CD8-positive, alpha-beta memory T cell (primary cell): ENCODE results near the gene SYTL5. TPM values are rescaled to one million over a fixed set of nuclear protein-coding genes. Genes with fewer than 3 reads are reported as not detected.

ENCODE experiments used
- CTCF ChIA-PET: fragments of 350-600 bp; sonication (Branson Sonifier 250); formaldehyde crosslinking; loops from one replicate; lab custom pipeline; 2021; ENCODE audit warnings: antibody characterized with exemption; lab: Charles Lee
- POLR2A ChIA-PET: fragments of 350-600 bp; sonication (Branson Sonifier 250); formaldehyde crosslinking; loops from one replicate; lab custom pipeline; 2021; ENCODE audit warnings: antibody characterized with exemption; lab: Charles Lee
- DNase-seq, 5 donors: peaks; one replicate each; pipeline versions ENCODE4 v3.0.0 to v3.0.0-alpha.2; 2020 to 2022; ENCODE audit warnings: mixed read lengths in 1 of 5
- H3K27ac ChIP-seq: one replicate; pipeline ENCODE4 v1.7.0; 2013; ENCODE audit warnings: low read depth, mild to moderate bottlenecking, low read length, moderate library complexity
- H3K27me3 ChIP-seq: 2 replicates; pipeline ENCODE4 v1.7.0; 2013; ENCODE audit warnings: low read length, mild to moderate bottlenecking; ENCODE audit not compliant: insufficient read depth, poor library complexity, severe bottlenecking
- H3K36me3 ChIP-seq: 2 replicates; pipeline ENCODE4 v1.7.0; 2013; ENCODE audit warnings: mild to moderate bottlenecking, low read length, moderate library complexity; ENCODE audit not compliant: insufficient read depth
- H3K4me1 ChIP-seq: 2 replicates; pipeline ENCODE4 v1.7.0; 2013; ENCODE audit warnings: mild to moderate bottlenecking, low read length, moderate library complexity; ENCODE audit not compliant: insufficient read depth
- H3K4me3 ChIP-seq: 2 replicates; pipeline ENCODE4 v1.7.0; 2013; ENCODE audit warnings: mild to moderate bottlenecking, low read length
- H3K9me3 ChIP-seq: 2 replicates; pipeline ENCODE4 v1.7.0; 2013; ENCODE audit warnings: mild to moderate bottlenecking, low read length
- H3K27ac Mint-ChIP-seq, 8 donors: one replicate each; pipeline ENCODE4 v1.8.0; 2020 to 2021; ENCODE audit warnings: mixed read lengths in 8 of 8, mild to moderate bottlenecking in 6 of 8, inconsistent platforms in 3 of 8, moderate library complexity in 3 of 8
- H3K27me3 Mint-ChIP-seq, 2 donors: one replicate each; pipeline ENCODE4 v1.8.0; 2020 to 2021; ENCODE audit warnings: mixed read lengths in 2 of 2, mild to moderate bottlenecking in 1 of 2, moderate library complexity in 1 of 2
- H3K36me3 Mint-ChIP-seq, 3 donors: one replicate each; pipeline ENCODE4 v1.8.0; 2020 to 2021; ENCODE audit warnings: mixed read lengths in 3 of 3, inconsistent platforms in 1 of 3, mild to moderate bottlenecking in 1 of 3
- H3K4me1 Mint-ChIP-seq, 3 donors: one replicate each; pipeline ENCODE4 v1.8.0; 2020 to 2021; ENCODE audit warnings: mixed read lengths in 3 of 3, inconsistent platforms in 1 of 3, mild to moderate bottlenecking in 1 of 3
- H3K4me3 Mint-ChIP-seq, 7 donors: one replicate each; pipeline ENCODE4 v1.8.0; 2020 to 2021; ENCODE audit warnings: mixed read lengths in 7 of 7, mild to moderate bottlenecking in 6 of 7, moderate library complexity in 4 of 7, inconsistent platforms in 2 of 7
- H3K9me3 Mint-ChIP-seq, 5 donors: one replicate each; pipeline ENCODE4 v1.8.0; 2020 to 2022; ENCODE audit warnings: mixed read lengths in 5 of 5, mild to moderate bottlenecking in 3 of 5, moderate library complexity in 2 of 5, inconsistent platforms in 1 of 5
- polyA plus RNA-seq: library from polyadenylated mRNA; unstranded; fragments of 300-500 nt; fragmentation: Illumina TruSeq; gene quantifications from one replicate; pipeline ENCODE4 v1.2.3, GENCODE V29; 2021
- total RNA-seq, 2 experiments: library from RNA; stranded (reverse); gene quantifications; one replicate each; pipeline ENCODE4 v1.2.3, GENCODE V29; 2021

SYTL5 gene
- total and polyA plus RNA-seq, 3 experiments from 2014 or later, result not detected

DNA sequence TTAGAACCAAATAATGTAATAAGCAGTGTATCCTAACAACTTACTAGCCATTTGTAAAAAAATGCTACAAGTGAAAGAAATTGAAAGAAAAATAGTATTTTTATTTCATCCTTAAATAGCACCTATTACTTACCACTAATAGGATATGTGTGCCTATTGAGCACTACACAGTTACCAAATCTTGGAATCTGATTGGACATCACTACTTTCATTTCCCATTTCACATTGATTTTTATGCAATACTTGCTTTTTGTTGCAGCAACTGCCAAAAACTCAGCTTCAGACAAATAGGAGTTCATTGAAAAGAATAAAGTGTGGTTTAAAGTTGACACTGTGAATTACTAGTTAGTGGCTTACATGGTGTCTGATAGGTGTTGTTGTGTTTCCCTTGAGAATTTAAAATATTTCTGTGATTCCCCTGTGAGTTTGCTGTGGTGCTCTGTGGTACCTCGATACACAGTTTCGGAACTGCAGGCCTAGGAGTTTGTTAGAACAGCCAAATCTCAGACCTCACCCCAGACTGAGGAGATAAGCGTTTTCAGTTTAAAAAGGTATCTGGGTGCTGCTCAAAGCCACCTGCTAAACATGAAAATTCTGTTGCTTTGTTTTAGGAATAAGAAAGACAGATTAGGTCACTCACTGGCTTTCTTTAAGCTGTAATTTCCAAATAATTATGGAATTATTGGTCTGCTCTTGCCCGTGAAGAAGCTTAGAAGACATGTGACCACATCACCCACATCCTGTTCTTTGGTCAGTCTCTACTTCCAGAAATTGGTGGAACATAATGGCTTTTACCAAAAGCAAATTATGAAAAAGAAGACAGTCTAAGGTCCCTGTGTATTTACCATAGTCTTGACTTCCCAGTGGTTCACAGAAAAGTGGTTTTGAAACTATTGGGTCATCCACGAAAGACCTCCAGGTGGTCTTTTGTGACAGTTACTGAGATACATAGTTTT lies 97.8 kb downstream of the SYTL5 start:
- Histone ChIP-seq H3K4me3 (no peak overlapping the region), H3K27me3 (no peaks in the 10 kb centered on the region), H3K27ac (no peak overlapping the region), H3K9me3 (no peaks in the 10 kb centered on the region), H3K36me3 (no peaks in the 10 kb centered on the region), H3K4me1 (no peaks in the 10 kb centered on the region)
- ChIA-PET POLR2A (no interaction called here), CTCF (no interaction called here)
- no peak for DNase-seq
- Mint-ChIP-seq H3K9me3 (peaks cover 0 to 13% (median 9%) of the 10 kb centered on the region in 5 donors), H3K36me3 (no peaks in the 10 kb centered on the region), H3K27me3 (peaks cover 0 to 5% of the 10 kb centered on the region in 2 donors), H3K4me1 (peaks cover 0 to 7% (median 0%) of the 10 kb centered on the region in 3 donors), H3K27ac (peak overlapping the region in 2 of 8 donors; percentile 17 to 87), H3K4me3 (peak overlapping the region in 1 of 7 donors; percentile 20)

DNA sequence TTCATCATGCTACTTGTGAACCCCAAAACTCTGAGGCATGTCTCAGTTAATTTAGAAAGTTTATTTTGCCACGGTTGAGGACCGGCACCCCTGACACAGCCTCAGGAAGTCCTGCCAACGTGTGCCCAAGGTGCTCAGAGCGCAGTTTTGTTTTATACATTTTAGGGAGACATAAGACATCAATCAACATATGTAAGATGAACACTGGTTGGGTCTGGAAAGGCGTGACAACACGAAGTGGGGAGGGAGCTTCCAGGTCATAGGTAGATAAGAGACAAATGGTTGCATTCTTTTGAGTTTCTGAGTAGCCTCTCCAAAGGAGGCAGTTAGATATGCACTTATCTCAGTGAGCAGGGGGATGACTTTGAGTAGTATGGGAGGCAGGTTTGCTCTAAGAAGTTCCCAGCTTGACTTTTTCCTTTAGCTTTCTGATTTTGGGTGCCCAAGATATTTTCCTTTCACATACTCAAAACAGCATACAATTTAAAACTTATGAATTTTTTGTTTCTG lies 98.9 kb downstream of the SYTL5 start:
- H3K36me3 Mint-ChIP-seq, result no peaks in the 10 kb centered on the region

DNA sequence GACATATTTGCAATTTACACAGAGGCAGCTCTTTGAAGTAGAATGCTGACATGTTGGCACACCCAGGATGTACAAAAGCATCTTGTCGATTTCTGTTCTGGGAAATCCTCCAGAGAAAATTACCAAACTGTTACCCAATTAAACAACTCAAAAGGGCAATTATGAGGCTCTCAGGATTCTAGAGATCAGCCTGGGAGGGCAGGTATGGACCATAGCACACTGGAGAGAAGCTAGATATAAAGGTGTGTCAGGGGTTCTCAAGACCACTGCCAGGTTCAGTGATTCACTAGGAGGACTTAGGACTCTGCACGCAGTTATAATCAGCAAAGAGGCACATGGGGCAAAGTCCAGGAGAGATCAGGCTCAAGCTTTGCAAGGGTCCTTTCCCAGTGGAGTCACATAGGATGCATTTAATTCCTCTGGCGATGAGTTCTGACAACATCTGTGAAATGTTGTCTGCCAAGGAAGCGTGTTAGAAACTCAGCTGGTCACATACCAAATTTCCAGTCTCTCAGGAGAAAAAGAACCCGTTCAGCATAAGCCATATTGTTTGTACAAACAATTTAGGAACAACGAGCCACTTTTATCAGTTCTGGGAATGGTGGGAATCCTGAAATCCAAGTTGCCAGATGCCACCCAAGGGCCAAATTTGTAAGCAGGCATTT lies 100.8 kb downstream of the SYTL5 start:
- H3K4me3 Mint-ChIP-seq, result no peak overlapping the region
- H3K4me1 Mint-ChIP-seq, result peaks cover 0 to 7% (median 0%) of the 10 kb centered on the region in 3 donors
- Histone ChIP-seq H3K36me3 (no peaks in the 10 kb centered on the region), H3K4me1 (no peaks in the 10 kb centered on the region), H3K9me3 (no peaks in the 10 kb centered on the region), H3K4me3 (no peak overlapping the region), H3K27me3 (no peaks in the 10 kb centered on the region), H3K27ac (no peak overlapping the region)
- H3K9me3 Mint-ChIP-seq, result no peaks in the 10 kb centered on the region
- no peak for DNase-seq
- H3K27ac Mint-ChIP-seq, result no peak overlapping the region
- ChIA-PET POLR2A (no interaction called here), CTCF (no interaction called here)
- H3K27me3 Mint-ChIP-seq, result peaks cover 0 to 7% of the 10 kb centered on the region in 2 donors
- H3K36me3 Mint-ChIP-seq, result no peaks in the 10 kb centered on the region

More for the DNA sequence above, 98.9 kb downstream of the SYTL5 start:
- DNase-seq, result no peak
- Mint-ChIP-seq H3K27ac (no peak overlapping the region), H3K9me3 (peaks cover 0 to 5% (median 4%) of the 10 kb centered on the region in 5 donors), H3K27me3 (peaks cover 0 to 7% of the 10 kb centered on the region in 2 donors), H3K4me1 (peaks cover 0 to 7% (median 0%) of the 10 kb centered on the region in 3 donors), H3K4me3 (no peak overlapping the region)
- CTCF ChIA-PET, result no interaction called here
- H3K4me1 ChIP-seq, result no peaks in the 10 kb centered on the region
- H3K27ac ChIP-seq, result no peak overlapping the region
- no peaks in the 10 kb centered on the region for H3K27me3 ChIP-seq
- H3K9me3 ChIP-seq, result no peaks in the 10 kb centered on the region
- no peak overlapping the region for H3K4me3 ChIP-seq
- POLR2A ChIA-PET, result no interaction called here
- no peaks in the 10 kb centered on the region for H3K36me3 ChIP-seq

DNA sequence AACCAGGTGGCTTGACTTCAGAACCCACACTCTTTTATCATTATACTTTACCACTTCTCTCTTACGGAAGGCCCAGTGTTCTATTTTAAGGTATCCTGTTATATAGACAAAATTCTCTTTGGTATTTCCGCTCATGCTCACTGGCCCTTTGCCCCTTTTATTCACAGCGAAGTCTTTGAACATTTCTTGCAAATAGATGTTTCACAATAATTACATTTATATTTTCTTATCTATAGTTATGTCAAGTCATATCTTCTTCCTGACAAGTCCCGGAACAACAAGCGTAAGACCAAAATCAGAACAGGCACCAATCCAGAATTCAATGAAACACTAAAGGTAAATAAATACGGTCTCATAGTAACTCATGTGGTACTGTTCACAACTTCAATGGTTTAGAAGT lies 102.0 kb downstream of the SYTL5 start:
- H3K27ac ChIP-seq, result no peak overlapping the region

DNA sequence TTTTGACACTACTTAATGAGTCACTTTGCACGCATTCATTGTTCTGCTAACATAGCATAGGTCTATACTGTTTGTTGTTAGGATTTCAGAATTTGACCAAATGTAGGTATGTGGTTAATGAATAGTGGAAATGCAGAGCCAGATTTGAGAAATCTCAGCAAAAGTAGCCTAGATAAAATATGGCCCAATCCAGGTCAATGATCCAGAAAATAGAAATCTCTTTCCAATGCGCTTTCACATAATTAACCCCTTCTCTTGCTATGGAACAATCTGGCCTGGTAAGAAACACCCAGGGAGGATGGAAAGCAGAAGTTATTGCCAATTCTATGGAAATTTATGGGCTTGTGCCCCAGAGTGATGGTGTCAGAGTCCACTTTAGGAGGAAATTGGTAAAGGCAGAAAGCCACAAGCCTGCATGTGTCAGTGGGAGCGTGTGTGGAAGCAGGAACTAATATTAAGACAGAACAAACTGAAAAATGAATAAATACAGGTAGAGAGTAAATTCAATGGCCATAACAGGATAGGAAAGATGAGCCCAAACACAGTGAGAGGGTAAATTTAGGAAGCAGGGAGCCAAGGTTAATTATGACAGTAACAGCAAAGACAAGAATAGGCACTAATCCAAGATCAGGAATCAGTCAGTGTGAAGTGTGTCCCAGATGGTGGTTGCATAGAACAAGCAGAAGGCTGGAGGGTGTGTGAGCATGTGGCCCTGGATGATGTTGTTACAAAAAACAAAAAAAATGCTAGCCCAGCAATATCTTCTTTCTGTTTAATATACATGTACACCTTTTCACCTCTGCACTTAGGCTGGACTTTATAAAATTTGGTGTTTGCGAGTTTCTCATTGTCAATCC lies 102.9 kb downstream of the SYTL5 start:
- Mint-ChIP-seq H3K9me3 (no peaks in the 10 kb centered on the region), H3K4me1 (peaks cover 0 to 4% (median 0%) of the 10 kb centered on the region in 3 donors), H3K4me3 (no peak overlapping the region), H3K27me3 (peaks cover 0 to 8% of the 10 kb centered on the region in 2 donors), H3K36me3 (no peaks in the 10 kb centered on the region), H3K27ac (no peak overlapping the region)
- no peak for DNase-seq
- no peaks in the 10 kb centered on the region for H3K27me3 ChIP-seq
- H3K4me3 ChIP-seq, result no peak overlapping the region
- CTCF ChIA-PET, result no interaction called here
- no peaks in the 10 kb centered on the region for H3K36me3 ChIP-seq
- no peak overlapping the region for H3K27ac ChIP-seq
- no peaks in the 10 kb centered on the region for H3K9me3 ChIP-seq
- H3K4me1 ChIP-seq, result no peaks in the 10 kb centered on the region
- POLR2A ChIA-PET, result no interaction called here

More for the DNA sequence above, 102.0 kb downstream of the SYTL5 start:
- H3K4me3 Mint-ChIP-seq, result no peak overlapping the region
- H3K4me1 Mint-ChIP-seq, result peaks cover 0 to 4% (median 0%) of the 10 kb centered on the region in 3 donors
- no peaks in the 10 kb centered on the region for H3K4me1 ChIP-seq
- no peaks in the 10 kb centered on the region for H3K36me3 ChIP-seq
- DNase-seq, result no peak
- H3K4me3 ChIP-seq, result no peak overlapping the region
- H3K27me3 Mint-ChIP-seq, result peaks cover 0 to 6% of the 10 kb centered on the region in 2 donors
- POLR2A ChIA-PET, result no interaction called here
- no peaks in the 10 kb centered on the region for H3K36me3 Mint-ChIP-seq
- no peaks in the 10 kb centered on the region for H3K9me3 Mint-ChIP-seq
- no peak overlapping the region for H3K27ac Mint-ChIP-seq
- no peaks in the 10 kb centered on the region for H3K9me3 ChIP-seq
- CTCF ChIA-PET, result no interaction called here
- H3K27me3 ChIP-seq, result no peaks in the 10 kb centered on the region

GRCh38 chrX:38110231-38110630 lies 103.9 kb downstream of the SYTL5 start:
- ChIA-PET CTCF (no interaction called here), POLR2A (no interaction called here)
- H3K4me1 Mint-ChIP-seq, result no peaks in the 10 kb centered on the region
- DNase-seq, result no peak
- Histone ChIP-seq H3K9me3 (no peaks in the 10 kb centered on the region), H3K36me3 (no peaks in the 10 kb centered on the region), H3K4me1 (no peaks in the 10 kb centered on the region), H3K27ac (no peak overlapping the region), H3K27me3 (no peaks in the 10 kb centered on the region), H3K4me3 (no peak overlapping the region)
- H3K4me3 Mint-ChIP-seq, result no peak overlapping the region
- no peak overlapping the region for H3K27ac Mint-ChIP-seq
- no peaks in the 10 kb centered on the region for H3K36me3 Mint-ChIP-seq
- H3K27me3 Mint-ChIP-seq, result peaks cover 0 to 12% of the 10 kb centered on the region in 2 donors
- peaks cover 0 to 2% (median 0%) of the 10 kb centered on the region in 5 donors for H3K9me3 Mint-ChIP-seq

- POLR2A ChIA-PET, result no interaction called here
- Histone ChIP-seq H3K4me3 (no peak overlapping the region), H3K4me1 (no peaks in the 10 kb centered on the region), H3K36me3 (no peaks in the 10 kb centered on the region), H3K9me3 (no peaks in the 10 kb centered on the region), H3K27me3 (no peaks in the 10 kb centered on the region), H3K27ac (no peak overlapping the region)
- DNase-seq, result no peak
- H3K27ac Mint-ChIP-seq, result no peak overlapping the region
- no peak overlapping the region for H3K4me3 Mint-ChIP-seq
- H3K9me3 Mint-ChIP-seq, result peaks cover 0 to 2% (median 0%) of the 10 kb centered on the region in 5 donors
- CTCF ChIA-PET, result no interaction called here
- H3K36me3 Mint-ChIP-seq, result no peaks in the 10 kb centered on the region
- peaks cover 0 to 14% of the 10 kb centered on the region in 2 donors for H3K27me3 Mint-ChIP-seq
- H3K4me1 Mint-ChIP-seq, result no peaks in the 10 kb centered on the region
These were observed 104.8 kb downstream of the SYTL5 start for GRCh38 chrX:38111196-38111595.
